HL-60/S4 (cell line): ENCODE data around the gene NADK.
"Not testable (repeated sequence)": the region's sequence is repeated elsewhere in the genome, so short reads cannot be mapped to it uniquely, and the experiment has no call there.

Experiments
- in situ Hi-C: fragments of 300-500 bp; cut with MboI; formaldehyde crosslinking; loops from 2 replicates; pipeline ENCODE4 v1.14.3; 2022; ENCODE audit warnings: low sequenced_read_pairs

The NADK gene

GRCh38 chr1:1707897-1708296 lies 70.4 kb downstream of the NADK start:
- in situ Hi-C loops = not testable (repeated sequence)

- in situ Hi-C loops = not testable (repeated sequence)
Observed at GRCh38 chr1:1707241-1707640, 71.0 kb downstream of the NADK start.

- in situ Hi-C loops = not testable (repeated sequence)
Observed at GRCh38 chr1:1705623-1706022, 72.6 kb downstream of the NADK start.

- in situ Hi-C loops = not testable (repeated sequence)
Observed at GRCh38 chr1:1704284-1704957, 73.8 kb downstream of the NADK start.

GRCh38 chr1:1703796-1704195 lies 74.5 kb downstream of the NADK start:
- in situ Hi-C loops = no loop called here

GRCh38 chr1:1702506-1702905 lies 75.8 kb downstream of the NADK start:
- in situ Hi-C loops = not testable (repeated sequence)
